Ureter (tissue), 1 donor: ENCODE results near the gene PPP1R9B. TPM values are rescaled to one million over a fixed set of nuclear protein-coding genes. Genes with fewer than 3 reads are reported as not detected.
A peak's percentile ranks its signal among the peaks of the same experiment; 100 is the strongest.

Experiments used
- DNase-seq: peaks from one replicate; pipeline ENCODE4 v3.0.0-alpha.2; 2020; ENCODE audit warnings: low spot score
- total RNA-seq: library from RNA; stranded (reverse); gene quantifications from one replicate; pipeline ENCODE4 v1.2.4, GENCODE V29; 2023
- donor health status: DM: yes; HTN: yes; CAD: no.

PPP1R9B gene, protein sequence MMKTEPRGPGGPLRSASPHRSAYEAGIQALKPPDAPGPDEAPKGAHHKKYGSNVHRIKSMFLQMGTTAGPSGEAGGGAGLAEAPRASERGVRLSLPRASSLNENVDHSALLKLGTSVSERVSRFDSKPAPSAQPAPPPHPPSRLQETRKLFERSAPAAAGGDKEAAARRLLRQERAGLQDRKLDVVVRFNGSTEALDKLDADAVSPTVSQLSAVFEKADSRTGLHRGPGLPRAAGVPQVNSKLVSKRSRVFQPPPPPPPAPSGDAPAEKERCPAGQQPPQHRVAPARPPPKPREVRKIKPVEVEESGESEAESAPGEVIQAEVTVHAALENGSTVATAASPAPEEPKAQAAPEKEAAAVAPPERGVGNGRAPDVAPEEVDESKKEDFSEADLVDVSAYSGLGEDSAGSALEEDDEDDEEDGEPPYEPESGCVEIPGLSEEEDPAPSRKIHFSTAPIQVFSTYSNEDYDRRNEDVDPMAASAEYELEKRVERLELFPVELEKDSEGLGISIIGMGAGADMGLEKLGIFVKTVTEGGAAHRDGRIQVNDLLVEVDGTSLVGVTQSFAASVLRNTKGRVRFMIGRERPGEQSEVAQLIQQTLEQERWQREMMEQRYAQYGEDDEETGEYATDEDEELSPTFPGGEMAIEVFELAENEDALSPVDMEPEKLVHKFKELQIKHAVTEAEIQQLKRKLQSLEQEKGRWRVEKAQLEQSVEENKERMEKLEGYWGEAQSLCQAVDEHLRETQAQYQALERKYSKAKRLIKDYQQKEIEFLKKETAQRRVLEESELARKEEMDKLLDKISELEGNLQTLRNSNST
- total RNA-seq: 38.4 TPM

DNA sequence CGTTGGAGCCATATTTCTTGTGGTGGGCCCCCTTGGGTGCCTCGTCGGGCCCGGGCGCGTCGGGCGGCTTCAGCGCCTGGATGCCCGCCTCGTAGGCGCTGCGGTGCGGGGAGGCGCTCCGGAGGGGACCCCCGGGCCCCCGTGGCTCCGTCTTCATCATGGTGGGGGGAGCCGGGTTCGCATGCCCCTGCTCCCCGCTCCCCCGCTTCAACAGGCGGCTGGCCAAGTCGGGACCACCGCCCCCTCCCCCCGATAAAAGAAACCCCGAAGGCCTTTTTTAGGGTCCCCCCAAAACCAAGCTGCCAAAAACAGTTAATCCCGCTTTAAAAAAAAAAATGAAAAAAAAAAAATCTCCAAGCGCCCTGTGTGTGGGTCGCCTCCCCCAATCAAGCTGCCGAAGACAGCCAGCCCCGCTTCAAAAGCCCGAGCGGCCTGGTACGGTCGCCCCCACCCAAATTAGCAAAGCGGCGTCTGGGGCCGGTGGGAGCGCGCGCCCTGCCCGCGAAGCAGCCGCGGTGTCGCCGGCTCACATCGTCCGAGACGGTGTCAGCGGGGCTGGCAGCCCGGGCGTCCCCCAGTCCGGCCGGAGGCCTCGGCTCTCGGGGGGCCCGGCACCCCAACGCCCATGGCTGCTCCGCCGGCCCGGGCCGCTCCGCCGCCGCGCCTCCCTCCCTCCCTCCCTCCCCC, at the start of gene PPP1R9B:
PPP1R9B (minus strand) TSS at position 324 of the 687 bp plus-strand sequence; CDS start at position 160, 164 bp downstream.
- no peak for DNase-seq

DNA sequence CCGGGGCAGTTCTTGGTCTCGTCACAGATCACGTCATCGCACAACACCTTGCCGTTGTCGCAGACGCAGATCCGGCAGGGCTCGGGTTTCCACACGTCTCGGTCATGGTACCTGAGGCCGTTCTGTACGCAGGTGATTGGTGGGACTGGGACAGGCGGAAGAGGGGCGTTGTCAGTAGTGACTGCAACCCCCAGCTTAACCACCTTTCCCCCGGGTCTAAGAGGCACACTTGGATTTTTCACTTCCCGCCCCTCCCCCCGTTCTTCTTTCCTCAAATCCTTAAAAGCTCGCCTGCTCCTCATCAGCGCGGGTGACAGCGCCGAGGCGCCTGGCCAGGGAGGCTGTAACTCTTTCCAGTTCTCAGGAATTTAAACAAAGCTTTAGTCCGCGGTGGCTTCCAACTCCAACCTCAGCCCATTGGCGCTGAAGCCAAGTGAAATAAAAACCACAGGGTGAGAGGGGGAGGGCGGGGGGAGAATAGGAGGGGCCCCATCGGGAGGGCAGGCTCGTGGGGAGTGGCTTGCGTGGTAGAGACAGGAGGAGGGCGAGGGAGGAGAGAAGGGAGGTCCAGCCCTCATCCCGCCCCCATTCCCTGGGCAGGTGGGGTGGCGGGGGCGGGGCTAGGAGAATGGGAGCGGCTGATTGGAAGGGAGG, 49.5 kb upstream of the PPP1R9B start:
- DNase-seq: peak; percentile 95

DNA sequence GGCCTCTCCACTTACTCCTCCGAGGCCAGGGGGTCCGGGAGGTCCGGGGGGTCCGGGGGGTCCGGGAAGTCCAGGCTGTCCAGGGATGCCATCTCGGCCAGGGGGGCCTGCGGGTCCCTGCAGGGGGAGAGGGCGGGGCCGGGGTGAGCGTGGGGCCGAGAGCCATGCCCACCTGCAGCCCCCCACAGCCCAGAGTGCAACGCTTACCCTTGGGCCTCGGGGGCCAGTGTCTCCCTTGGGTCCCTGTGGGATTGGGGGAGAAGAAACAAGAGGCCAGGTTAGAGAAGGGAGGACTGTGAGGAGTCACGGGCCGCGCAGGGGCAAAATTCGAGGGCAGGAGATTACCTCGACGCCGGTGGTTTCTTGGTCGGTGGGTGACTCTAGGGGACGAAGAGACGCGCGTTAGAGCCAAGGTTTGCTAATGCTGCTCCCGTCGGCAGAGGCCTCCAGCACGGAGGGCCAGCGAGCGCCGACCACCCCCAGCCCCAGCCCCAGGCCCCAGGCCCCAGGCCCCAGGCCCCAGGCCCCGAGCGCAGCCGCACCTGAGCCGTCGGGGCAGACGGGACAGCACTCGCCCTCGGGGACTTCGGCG, 48.8 kb upstream of the PPP1R9B start:
- DNase-seq: no peak

DNA sequence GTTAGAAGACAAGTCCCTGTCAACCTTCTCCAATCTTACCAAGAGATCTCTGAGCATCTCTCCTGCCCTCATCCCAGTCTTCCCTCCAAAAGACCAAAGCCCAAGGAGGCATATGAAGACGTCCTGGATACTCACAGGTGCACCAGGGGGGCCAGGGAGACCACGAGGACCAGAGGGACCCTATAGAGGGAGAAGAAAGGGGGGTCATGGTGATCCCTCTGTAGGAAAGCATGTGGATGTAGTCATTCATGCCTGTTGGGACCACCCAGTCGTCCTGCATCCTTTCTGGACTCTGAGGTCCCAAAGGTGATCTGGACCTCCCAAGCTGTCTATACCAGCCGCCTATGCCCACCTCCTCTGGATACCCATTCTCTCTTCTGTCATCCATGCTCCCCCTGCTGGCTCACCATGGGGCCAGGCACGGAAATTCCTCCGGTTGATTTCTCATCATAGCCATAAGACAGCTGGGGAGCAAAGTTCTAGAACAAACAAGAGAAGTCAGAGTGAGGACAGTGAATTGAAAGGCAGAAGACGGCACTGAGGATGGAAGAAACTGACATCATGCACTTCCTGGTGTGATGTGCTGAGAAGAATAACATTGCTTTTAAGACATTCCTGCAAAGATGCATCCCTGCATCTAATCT, 47.7 kb upstream of the PPP1R9B start:
- DNase-seq: no peak

DNA sequence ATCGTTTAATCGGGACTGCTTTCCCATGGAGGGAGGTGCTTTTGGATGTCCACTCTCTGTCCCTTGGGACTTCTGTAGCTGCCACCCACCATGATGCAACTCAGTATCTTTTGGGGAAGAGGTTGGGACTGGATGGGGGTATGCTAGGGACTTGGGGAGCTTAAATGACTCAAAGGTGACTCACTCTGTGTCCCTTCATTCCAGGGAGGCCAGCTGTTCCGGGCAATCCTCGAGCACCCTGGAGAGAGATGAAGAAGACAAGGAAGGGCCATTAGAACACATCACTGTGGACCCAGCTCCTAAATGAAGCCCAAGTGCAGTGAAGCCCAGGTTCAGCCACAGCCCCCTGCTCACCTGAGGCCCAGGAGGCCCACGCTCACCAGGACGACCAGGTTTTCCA, 46.3 kb upstream of the PPP1R9B start:
- DNase-seq: no peak

DNA sequence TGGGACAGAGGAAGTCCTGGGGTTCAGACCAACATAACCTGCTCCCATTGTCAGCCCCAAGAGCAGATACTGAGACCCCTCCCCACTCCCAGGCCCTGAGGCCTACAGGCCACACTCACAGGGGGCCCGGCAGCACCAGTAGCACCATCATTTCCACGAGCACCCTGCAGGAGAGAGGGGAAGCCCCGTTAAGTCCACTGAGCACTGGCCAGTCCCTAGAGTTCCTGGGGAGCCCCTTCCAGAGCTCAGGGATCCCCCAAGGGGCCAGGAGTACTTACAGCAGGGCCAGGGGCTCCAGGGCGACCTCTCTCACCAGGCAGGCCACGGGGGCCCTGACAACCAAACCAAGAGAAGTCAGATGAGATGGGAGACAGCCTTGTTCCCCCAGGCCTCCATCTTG, 45.6 kb upstream of the PPP1R9B start:
- no peak for DNase-seq

DNA sequence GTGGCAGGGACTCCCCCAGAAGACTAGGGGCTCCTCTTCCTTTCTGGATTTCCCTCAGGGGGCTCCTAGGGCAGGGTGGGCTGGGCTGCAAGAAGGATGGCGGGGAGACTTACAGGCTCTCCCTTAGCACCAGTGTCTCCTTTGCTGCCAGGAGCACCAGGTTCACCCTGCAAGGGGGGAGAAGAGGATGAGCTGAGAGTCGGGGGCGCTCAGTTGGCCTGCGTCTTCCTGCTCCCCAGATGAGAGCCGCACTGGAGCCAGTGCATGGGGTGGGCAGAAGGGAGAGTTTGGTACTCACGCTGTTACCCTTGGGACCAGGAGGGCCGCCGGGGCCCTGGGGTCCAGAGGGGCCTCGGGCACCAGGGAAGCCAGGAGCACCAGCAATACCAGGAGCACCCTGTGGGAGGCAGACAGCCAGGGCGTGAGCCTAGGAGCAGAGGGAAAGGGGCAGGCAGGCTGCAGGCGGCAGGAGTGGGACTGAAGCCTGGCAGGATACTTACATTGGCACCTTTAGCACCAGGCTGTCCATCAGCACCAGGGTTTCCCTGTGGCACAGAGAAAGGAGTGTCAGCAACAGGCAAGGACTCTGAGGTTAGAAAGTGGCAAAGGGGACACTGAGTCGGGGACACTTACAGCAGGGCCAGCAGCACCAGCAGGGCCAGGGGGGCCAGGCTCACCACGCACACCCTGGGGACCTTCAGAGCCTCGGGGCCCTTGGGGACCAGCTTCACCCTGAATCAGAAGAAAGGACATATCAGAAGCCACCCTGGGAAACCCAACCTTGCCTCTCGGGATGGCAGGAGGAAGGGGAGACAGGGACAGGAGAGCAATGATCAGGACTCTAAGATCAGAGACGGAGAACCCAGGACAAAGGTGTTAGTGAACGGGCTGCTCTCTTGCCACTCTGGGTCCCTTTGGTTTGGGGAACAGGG, 44.7 kb upstream of the PPP1R9B start:
- DNase-seq: no peak

DNA sequence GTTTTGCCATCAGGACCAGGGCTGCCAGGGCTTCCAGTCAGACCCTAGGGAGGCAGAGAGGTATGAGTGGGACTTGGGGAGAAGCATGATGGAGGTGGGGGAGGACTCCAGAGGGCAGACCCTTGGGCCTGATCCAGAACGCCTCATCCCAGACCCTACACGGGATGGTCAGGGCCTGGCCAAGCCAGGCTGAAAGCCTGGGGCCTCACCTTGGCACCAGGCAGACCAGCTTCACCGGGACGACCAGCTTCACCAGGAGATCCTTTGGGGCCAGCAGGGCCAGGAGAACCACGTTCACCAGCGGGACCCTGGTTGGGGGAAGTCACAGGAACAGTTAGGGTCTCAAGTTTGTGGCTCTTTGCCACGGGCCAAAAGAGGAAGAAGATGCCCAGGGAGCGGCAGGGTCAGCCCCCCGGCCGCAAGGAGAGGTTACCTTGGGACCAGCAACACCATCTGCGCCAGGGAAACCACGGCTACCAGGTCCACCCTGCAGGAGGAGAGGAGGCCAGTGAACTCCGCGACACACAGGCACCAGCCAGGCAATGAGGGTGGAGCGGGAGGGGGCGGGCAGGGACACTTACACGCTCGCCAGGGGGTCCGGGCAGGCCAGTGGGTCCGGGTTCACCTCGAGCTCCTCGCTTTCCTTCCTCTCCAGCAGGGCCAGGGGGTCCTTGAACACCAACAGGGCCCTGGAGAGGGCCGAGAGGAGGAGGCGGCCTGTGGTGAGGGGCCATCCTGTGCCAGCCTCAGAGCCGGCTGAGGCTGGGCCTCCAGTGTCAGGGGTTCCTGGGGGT, 43.9 kb upstream of the PPP1R9B start:
- DNase-seq: no peak

DNA sequence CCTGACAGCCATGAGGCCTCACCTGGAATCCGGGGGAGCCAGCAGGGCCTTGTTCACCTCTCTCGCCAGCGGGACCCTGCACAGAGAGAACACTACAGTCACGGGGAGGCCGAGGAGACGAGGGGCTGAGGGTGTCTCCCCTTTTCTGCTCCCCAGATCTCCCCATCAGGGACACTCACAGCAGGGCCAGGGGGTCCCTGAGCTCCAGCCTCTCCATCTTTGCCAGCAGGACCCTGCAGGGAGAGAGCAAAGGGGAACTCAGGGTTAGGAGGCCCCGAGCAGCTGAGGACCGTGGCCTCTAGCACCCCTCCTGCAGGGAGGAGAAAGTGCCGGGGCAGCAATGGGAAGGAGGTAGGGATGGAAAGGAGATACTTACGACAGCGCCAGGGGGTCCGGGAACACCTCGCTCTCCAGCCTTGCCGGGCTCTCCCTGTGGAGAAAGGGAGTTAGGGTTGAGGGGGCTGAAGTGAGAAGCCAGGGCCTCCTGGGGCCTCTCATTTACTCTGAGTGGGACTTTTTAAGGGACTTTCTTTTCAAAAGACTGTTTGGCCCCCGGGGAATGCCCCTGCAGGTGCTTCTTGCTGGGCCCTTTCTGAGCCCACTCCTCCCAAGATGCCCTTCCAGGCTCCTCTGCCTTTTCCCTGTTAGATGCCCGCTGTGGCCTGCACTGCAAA, 42.3 kb upstream of the PPP1R9B start:
- no peak for DNase-seq

DNA sequence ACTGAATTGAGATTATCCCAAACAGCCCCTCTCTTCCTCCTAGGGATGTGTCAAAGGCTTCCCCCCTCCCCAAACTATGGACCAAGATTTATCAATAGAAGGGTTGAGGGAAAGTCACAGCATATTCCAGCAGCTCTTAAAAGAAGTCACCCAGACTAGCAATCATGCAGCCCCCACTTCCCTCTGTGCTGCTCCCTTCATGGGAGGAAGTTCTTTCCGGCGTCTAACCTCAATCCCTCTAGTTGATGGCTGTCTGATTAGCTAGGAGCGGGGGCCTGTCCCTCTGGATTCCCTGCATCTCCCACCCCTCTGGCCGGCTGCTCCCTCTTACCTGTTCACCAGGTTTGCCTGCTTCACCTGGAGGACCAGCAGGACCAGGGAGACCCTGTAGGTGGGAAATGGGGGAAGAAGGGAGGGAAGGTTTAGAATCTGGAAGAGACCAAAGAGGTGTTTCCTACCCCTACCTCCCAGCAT, 41.7 kb upstream of the PPP1R9B start:
- DNase-seq: no peak

DNA sequence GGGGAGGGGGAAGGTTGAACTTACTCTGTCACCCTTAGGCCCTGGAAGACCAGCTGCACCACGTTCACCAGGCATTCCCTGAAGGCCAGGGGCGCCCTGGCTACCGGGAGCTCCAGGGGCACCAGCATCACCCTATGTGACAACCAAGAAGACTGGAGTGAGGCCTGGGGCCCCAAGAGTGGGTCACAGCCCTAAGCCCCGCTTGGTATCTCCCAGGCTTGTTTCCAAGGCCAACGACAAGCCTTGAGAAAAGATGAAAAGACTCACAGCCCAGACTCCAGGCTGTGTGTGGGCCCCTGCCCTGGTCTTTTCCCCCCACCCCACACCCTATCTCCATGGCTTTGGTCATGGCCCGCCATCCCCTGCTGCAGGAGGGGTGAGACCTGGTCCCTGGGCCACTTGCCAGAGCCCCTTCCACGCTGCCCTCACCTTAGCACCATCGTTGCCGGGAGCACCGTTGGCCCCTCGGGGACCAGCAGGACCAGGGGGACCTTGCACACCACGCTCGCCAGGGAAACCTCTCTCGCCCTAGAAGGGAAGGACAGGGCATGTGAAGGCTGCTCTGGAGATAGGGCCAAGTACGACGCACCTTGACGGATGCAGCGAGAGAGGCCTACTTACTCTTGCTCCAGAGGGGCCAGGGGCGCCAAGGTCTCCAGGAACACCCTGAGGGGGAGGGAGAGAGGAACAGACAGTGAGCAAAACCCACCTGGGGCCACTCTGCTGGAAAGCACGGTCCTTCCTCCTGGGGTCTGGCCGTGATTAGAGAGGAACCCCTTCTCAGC, 41.1 kb upstream of the PPP1R9B start:
- no peak for DNase-seq

DNA sequence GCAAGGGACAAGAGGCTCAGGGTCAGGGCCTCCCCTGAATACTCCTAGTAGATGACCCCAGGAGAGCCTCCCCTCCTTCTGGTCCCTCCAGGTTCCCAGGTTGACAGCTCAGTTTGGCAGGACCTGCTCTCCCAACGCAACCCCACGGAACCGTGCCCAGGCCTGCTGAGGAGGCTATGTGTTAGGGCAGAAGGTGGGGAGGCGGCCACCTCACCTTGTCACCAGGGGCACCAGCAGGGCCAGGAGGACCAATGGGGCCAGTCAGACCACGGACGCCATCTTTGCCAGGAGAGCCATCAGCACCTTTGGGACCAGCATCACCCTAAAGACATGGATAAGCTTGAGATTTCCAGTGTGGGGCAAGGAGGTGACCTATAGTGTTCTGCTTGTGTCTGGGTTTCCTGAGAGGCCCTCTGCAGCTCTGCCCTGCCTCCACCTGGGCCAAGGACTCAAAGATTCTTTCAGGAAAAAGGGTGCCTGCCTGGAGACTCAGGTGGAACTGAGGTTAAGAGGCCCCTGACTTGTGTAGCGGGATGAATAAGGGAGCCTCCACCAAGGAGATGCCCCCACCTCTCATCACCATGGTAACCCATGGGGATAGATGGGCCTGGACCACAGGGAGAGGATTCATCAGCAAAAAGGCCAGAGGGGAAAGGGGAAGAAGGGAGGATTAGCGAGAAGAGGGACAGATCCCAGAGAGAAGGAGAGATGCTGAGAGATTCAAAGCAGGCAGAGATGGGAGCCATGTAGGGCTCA, 40.3 kb upstream of the PPP1R9B start:
- no peak for DNase-seq

DNA sequence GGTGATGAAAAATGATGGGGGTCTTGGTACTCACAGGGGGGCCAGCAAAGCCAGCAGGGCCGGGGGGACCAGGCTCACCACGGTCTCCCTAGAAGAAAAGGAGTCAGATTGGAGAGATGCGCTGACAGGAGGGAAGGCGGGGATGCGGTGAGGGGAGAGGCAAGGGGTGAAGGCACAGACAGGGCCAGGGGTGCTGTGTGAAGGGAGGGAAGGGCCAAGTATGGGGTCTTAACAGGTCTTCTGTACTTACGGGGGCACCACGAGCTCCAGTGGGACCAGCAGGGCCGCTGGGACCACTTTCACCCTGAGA, 39.8 kb upstream of the PPP1R9B start:
- DNase-seq: no peak

DNA sequence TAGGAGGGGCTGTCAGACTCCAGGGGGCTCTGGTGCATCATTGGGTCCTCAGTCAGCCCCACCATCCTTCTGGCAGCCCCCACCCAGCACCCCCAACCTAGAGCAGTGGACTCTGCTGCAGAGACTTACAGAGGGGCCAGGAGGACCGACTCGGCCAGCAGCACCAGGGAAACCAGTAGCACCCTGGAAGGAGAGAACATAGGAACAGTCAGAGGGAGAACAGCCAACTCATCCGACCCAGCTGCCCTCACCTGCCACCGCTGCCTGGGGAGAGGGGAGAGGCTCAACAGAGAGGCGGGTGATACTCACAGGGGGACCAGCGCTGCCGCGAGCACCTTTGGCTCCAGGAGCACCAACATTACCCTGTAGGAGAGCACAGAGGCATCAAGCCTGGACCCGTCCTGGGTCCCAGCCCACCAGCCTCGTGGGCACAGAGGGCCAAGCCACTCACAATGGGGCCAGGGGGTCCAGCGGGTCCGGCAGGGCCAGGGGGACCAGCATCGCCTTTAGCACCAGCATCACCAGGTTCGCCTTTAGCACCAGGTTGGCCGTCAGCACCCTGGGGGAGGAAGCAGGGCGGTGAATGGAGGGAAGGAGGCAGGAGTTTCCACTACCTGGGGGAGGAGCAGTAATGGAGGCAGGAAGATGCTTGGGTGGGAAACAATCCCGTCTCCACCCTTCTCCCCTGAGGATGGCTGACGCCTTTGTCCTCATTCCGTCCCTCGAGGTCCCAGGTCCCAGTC, 39.2 kb upstream of the PPP1R9B start:
- DNase-seq: no peak

DNA sequence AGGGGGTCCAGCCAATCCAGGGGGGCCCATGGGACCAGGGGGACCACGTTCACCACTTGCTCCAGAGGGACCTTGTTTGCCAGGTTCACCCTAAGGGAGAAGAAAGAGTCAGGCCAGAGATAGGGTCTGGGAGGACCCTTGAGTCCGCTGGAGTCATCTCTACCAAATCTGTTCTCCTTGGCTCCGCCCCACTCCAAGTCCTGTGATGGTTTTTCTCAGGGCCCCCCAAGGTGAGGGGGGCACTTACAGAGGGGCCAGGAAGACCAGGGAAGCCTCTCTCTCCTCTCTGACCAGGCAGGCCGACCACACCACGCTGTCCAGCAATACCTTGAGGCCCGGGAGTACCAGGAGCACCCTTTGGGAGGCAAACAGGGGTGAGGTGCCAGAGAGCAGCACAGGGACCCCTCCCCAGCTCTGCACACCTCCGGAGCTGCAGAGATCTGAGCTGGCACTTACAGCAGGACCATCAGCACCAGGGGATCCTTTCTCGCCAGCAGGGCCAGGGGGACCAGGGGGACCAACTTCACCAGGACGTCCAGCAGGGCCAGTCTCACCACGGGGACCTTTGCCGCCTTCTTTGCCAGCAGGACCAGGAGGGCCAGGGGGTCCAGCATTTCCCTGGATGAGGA, 38.6 kb upstream of the PPP1R9B start:
- no peak for DNase-seq

DNA sequence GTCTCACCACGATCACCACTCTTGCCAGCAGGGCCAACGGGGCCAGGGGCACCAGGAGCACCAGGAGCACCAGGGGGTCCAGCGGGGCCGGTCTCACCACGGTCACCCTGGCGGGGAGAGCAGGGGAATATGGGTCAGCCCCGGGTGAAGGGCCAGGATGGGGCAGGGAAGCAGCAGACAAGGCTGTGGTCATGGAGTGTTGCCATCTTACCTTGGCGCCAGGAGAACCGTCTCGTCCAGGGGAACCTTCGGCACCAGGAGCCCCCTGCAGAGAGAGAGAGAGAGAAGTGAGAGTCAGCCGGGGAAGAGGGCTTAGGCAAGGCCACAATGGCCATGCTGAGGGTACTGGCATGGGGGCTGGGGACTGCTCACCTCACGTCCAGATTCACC, 38.0 kb upstream of the PPP1R9B start:
- DNase-seq: no peak
